ENCODE results near the gene PLIN5.

The PLIN5 gene

DNA sequence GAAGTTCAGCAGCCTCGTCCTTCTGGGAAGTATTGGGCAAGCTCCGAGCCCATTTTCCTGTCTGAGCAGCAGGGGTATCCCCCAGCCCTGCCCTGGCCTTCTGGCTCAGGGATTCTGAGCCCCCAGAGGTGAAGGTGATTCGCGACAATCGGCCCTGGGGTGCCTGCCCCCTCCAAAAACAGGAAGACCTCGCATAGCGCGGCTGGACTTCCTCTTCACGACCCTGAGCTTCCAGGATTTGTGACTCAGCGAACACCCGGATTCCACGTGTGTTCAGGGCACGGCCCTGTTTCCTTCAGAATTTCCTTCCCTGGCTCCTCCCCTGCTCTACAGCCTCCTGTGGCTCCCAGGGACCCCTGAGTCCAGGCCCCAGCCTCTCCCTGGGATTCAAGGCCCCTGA lies 24.5 kb upstream of the PLIN5 start, which contains the start of gene SEMA6B:
Gene SEMA6B, minus strand, starts transcription at position 116 of the 400 bp plus-strand sequence. CDS start 1,227 bp downstream, outside the sequence.
- TF ChIP-seq CTCF (conservative IDR thresholded peaks at IDR 0.05; ENCODE audit: low read depth, low read length), result no peak
- Histone ChIP-seq H2AFZ (ENCODE audit: low read depth) (no peak within 1 kb of the TSS), H3K4me3 (IDR thresholded peaks at IDR 0.05; ENCODE audit: insufficient read depth, low read depth, low read length) (no peak within 1 kb of the TSS), H3K79me2 (ENCODE audit: insufficient read depth, low read depth) (no peaks in the 10 kb centered on the region), H4K20me1 (ENCODE audit: insufficient read depth) (no peaks in the 10 kb centered on the region), H3K27ac (no peak within 1 kb of the TSS), H3K4me1 (ENCODE audit: low read depth, poor library complexity, severe bottlenecking) (no peaks in the 10 kb centered on the region), H3K36me3 (ENCODE audit: insufficient read depth) (no peaks in the 10 kb centered on the region), H3K9ac (no peak within 1 kb of the TSS), H3K27me3 (ENCODE audit: insufficient read depth, low read depth) (peaks cover 13% of the 10 kb centered on the region; the same call in 1 of the 2 replicates), H3K4me2 (no peak within 1 kb of the TSS)

GRCh38 chr19:4557971-4558941 lies 23.2 kb upstream of the PLIN5 start:
- Histone ChIP-seq H3K4me3 (IDR thresholded peaks at IDR 0.05; ENCODE audit: insufficient read depth, low read depth, low read length) (no peak overlapping the region), H3K27me3 (ENCODE audit: insufficient read depth, low read depth) (peaks cover 7% of the 10 kb centered on the region; the same call in 1 of the 2 replicates), H3K79me2 (ENCODE audit: insufficient read depth, low read depth) (no peaks in the 10 kb centered on the region), H2AFZ (ENCODE audit: low read depth) (no peak overlapping the region; the same call in 1 of the 2 replicates), H4K20me1 (ENCODE audit: insufficient read depth) (no peaks in the 10 kb centered on the region), H3K9ac (no peak overlapping the region), H3K4me1 (ENCODE audit: low read depth, poor library complexity, severe bottlenecking) (no peaks in the 10 kb centered on the region), H3K36me3 (ENCODE audit: insufficient read depth) (no peaks in the 10 kb centered on the region), H3K4me2 (no peak overlapping the region), H3K27ac (no peak overlapping the region)
- peak; percentile 90 for TF ChIP-seq CTCF (conservative IDR thresholded peaks at IDR 0.05; ENCODE audit: low read depth, low read length)

DNA sequence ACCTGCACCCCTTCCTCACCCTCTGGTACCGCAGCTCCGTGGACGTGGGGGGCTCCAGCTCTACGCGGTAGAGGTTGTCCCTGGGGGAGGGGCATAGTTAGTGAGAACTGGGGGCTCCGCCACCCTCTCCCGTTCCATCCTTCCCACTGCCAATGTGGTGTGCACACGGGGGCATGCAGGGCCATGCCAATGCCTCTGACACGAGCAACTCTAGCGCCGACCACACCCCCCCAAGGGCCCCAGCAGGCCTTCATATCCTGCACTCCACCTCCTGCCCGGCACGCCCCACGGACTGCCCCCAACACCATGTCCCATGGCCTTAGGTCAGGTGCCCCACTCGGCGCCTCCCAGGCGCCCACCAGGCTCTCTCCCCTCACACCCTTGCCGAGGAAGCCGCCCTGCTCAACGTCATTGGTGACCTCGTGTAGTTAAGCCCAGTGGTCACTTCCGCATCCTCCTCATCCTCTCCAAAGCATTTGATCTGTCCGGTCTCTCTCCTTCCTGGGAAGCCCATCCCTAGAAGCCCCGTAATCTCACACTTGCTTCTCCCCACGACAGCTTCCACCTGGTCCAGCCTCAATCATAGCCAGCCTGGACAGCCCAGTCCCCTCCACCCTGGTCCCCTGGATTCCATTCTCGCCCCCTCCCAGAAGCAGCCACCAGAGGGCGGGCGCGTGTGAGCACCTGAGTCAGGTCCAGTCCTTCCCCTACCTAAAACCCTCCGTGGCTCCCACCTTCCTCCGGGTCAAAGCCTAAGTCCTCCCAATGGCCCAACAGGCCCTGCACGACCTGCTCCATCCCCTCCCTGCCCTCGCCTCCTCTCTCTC lies 22.3 kb upstream of the PLIN5 start:
- Histone ChIP-seq H3K79me2 (ENCODE audit: insufficient read depth, low read depth) (no peaks in the 10 kb centered on the region), H3K4me1 (ENCODE audit: low read depth, poor library complexity, severe bottlenecking) (no peaks in the 10 kb centered on the region), H3K9ac (no peak overlapping the region), H3K27ac (no peak overlapping the region), H2AFZ (ENCODE audit: low read depth) (no peak overlapping the region; the same call in 1 of the 2 replicates), H3K36me3 (ENCODE audit: insufficient read depth) (no peaks in the 10 kb centered on the region), H3K4me3 (IDR thresholded peaks at IDR 0.05; ENCODE audit: insufficient read depth, low read depth, low read length) (no peak overlapping the region), H3K27me3 (ENCODE audit: insufficient read depth, low read depth) (peaks cover 12% of the 10 kb centered on the region; the same call in 1 of the 2 replicates), H3K4me2 (no peak overlapping the region), H4K20me1 (ENCODE audit: insufficient read depth) (no peaks in the 10 kb centered on the region)
- peak; percentile 40; the same call in 1 of the 2 replicates for TF ChIP-seq CTCF (conservative IDR thresholded peaks at IDR 0.05; ENCODE audit: low read depth, low read length)

GRCh38 chr19:4556597-4557127 lies 21.6 kb upstream of the PLIN5 start:
- H3K9ac ChIP-seq, result no peak overlapping the region
- H3K79me2 ChIP-seq (ENCODE audit: insufficient read depth, low read depth), result no peaks in the 10 kb centered on the region
- H3K4me1 ChIP-seq (ENCODE audit: low read depth, poor library complexity, severe bottlenecking), result no peaks in the 10 kb centered on the region
- no peaks in the 10 kb centered on the region for H4K20me1 ChIP-seq (ENCODE audit: insufficient read depth)
- H3K4me2 ChIP-seq, result no peak overlapping the region
- H3K36me3 ChIP-seq (ENCODE audit: insufficient read depth), result no peaks in the 10 kb centered on the region
- H3K27me3 ChIP-seq (ENCODE audit: insufficient read depth, low read depth), result peaks cover 18% of the 10 kb centered on the region; the same call in 1 of the 2 replicates
- H3K4me3 ChIP-seq (IDR thresholded peaks at IDR 0.05; ENCODE audit: insufficient read depth, low read depth, low read length), result no peak overlapping the region
- no peak overlapping the region for H3K27ac ChIP-seq
- no peak overlapping the region for H2AFZ ChIP-seq (ENCODE audit: low read depth)
- no peak for TF ChIP-seq CTCF (conservative IDR thresholded peaks at IDR 0.05; ENCODE audit: low read depth, low read length)
